Hepatic stellate cell (primary cell): Measurements from ENCODE around the gene PRB4.
"Not testable (repeated sequence)": the region's sequence is repeated elsewhere in the genome, so short reads cannot be mapped to it uniquely, and the experiment has no call there.

ENCODE experiments used
- DNase-seq: peaks from one replicate; pipeline ENCODE4 v3.0.0; 2011; ENCODE audit warnings: low spot score

PRB4 gene

DNA sequence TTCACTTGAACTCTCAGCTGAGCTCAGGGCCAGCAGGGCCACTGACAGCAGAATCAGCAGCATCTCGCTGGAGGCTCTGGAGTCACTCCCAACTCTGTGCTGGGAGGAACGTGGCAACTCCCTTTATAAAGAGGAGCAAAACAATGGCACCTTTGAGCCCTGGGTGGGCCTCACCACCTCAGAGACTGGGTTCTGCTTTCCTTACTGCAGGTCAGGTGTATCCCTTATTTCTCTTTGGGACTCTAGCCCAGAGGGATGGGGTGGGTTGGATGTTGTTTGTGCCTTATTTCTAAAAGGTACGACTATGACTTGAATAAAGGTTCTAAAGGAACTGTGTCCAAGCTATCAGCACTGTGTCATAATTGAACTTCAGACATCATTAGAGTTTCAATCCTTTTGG, at the start of gene PRB4:
TSS of gene PRB4 (minus strand) at position 101 of the 400 bp plus-strand sequence. CDS start at position 63, 38 bp downstream.
- no peak for DNase-seq

GRCh38 chr12:11351736-11352135, 41.5 kb upstream of the PRB4 start:
- not testable (repeated sequence) for DNase-seq

GRCh38 chr12:11348439-11348838, 38.2 kb upstream of the PRB4 start:
- DNase-seq, result no peak

DNA sequence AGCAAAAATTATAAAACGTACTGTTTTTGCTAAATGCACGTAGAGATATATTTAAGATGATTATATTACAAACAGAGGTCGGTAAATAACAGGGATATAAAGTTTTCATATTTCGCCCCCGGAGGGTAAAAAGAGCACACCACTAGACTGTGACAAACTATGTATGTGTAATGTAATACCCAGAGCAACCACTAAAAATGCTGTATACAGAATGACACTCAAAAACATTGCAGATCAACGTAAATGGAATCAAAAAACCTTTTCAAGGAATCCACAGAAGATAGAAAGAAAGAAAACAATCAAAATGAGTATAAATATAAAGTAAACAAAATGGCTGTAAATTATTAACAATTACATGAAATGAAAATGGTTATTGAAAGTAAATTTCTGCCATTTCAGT, 37.6 kb upstream of the PRB4 start:
- DNase-seq, result no peak

- no peak for DNase-seq
Measured at GRCh38 chr12:11344500-11344899, 34.3 kb upstream of the PRB4 start.

- DNase-seq, result no peak
Measured at GRCh38 chr12:11324426-11324825, 14.2 kb upstream of the PRB4 start.

GRCh38 chr12:11321980-11322379, 11.7 kb upstream of the PRB4 start:
- no peak for DNase-seq

DNA sequence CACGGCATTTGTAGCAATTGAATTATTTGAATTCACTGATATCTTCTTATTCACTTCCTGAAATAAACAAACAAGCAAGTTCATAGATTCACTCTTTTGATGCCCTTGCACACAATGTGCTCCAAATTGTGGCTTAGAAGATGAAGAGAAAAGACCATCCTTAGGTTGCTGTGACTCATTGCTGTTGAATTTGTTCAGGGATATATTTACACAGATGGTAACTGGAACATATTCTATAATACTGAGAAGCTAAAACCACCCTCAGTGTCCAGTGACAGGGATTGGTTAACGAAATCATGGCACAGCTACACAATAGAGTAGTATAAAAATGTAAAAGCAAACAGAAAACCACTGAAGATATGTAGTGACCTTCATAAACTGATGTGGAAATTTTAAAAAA, 3.1 kb downstream of the PRB4 start:
- no peak for DNase-seq

- no peak for DNase-seq
Measured at GRCh38 chr12:11273449-11273848, 36.8 kb downstream of the PRB4 start.

DNA sequence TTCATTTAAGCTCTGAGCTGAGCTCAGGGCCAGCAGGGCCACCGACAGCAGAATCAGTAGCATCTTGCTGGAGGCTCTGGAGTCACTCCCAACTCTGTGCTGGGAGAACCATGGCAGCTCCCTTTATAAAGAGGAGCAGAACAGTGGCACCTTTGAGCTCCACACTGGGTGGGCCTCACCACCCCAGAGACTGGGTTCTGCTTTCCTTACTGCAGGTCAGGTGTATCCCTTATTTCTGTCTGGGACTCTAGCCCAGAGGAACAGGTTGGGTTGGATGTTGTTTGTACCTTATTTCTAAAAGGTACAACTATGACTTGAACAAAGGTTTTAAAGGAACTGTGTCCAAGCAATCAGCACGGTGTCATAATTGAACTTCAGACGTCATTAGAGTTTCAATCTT, 40.6 kb downstream of the PRB4 start, which contains the start of gene PRB3:
TSS of gene PRB3 (minus strand) at position 101 of the 400 bp plus-strand sequence. CDS start at position 63, 38 bp downstream.
- no peak for DNase-seq

GRCh38 chr12:11264501-11264900, 45.7 kb downstream of the PRB4 start:
- DNase-seq, result no peak
